Measurements from ENCODE around the gene NPAS3. TPM values are rescaled to one million over a fixed set of nuclear protein-coding genes. Genes with fewer than 3 reads are reported as not detected.

The NPAS3 gene
- total and polyA plus RNA-seq, 2 donors (not counting 1 experiment from before 2014, with no cell fraction given): 0.10 to 0.50 TPM

DNA sequence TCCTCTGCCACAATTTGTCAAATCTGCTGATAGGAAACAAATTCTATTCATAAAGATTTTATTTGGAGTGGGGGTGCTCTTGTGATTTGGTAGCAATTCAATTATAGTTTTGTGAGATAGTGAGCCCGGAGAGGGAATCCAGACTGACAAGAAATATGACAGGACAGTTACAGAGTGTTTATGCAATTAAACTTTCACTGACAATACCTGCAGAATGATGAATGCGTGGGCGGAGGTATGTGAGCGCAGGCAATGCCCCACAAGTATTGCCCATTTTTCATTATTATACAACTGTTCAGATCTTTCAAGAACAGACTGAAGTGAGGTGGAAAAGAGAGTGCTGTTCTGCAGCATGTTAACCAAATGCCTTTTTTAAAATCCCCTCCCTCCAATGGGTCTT lies 753.2 kb downstream of the NPAS3 start:
- Histone ChIP-seq H3K36me3 (ENCODE audit: control insufficient read depth, insufficient read depth, low read length) (no peaks in the 10 kb centered on the region), H3K27ac (ENCODE audit: insufficient read depth, low read length) (no peak overlapping the region), H3K9ac (ENCODE audit: insufficient read depth, low read length) (no peak overlapping the region), H3K4me3 (replicated peaks in 1 of 4; ENCODE audit: control extremely low read depth in 1 of 4, insufficient read depth in 1 of 4, low read depth in 3 of 4, low read length in 4 of 4) (no peak overlapping the region), H3K4me2 (ENCODE audit: extremely low read depth, insufficient read depth, low read length) (no peak overlapping the region), H3K27me3 (ENCODE audit: control insufficient read depth, insufficient read depth, low read length) (no peaks in the 10 kb centered on the region), H3K4me1 (ENCODE audit: control insufficient read depth, extremely low read depth, insufficient read depth, low read length) (no peaks in the 10 kb centered on the region), H2AFZ (ENCODE audit: low read length) (no peak overlapping the region), H4K20me1 (ENCODE audit: control insufficient read depth, extremely low read depth, insufficient read depth, low read length) (no peaks in the 10 kb centered on the region), H3K9me3 (ENCODE audit: control insufficient read depth, insufficient read depth, low read depth, low read length) (no peaks in the 10 kb centered on the region), H3K79me2 (ENCODE audit: control insufficient read depth, insufficient read depth, low read length) (no peaks in the 10 kb centered on the region)
- no peak for TF ChIP-seq EZH2 (IDR thresholded peaks at IDR 0.05; ENCODE audit: low read length, missing control alignments)
- TF ChIP-seq, protein P1, sequence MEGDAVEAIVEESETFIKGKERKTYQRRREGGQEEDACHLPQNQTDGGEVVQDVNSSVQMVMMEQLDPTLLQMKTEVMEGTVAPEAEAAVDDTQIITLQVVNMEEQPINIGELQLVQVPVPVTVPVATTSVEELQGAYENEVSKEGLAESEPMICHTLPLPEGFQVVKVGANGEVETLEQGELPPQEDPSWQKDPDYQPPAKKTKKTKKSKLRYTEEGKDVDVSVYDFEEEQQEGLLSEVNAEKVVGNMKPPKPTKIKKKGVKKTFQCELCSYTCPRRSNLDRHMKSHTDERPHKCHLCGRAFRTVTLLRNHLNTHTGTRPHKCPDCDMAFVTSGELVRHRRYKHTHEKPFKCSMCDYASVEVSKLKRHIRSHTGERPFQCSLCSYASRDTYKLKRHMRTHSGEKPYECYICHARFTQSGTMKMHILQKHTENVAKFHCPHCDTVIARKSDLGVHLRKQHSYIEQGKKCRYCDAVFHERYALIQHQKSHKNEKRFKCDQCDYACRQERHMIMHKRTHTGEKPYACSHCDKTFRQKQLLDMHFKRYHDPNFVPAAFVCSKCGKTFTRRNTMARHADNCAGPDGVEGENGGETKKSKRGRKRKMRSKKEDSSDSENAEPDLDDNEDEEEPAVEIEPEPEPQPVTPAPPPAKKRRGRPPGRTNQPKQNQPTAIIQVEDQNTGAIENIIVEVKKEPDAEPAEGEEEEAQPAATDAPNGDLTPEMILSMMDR (conservative IDR thresholded peaks at IDR 0.05 in 1 of 2, IDR thresholded peaks at IDR 0.05 in 1 of 2; ENCODE audit: low read depth in 1 of 2, low read length in 2 of 2): no peak
- peak in 1 of 2 donors; percentile 30 for DNase-seq (ENCODE audit: low read depth in 2 of 2)

DNA sequence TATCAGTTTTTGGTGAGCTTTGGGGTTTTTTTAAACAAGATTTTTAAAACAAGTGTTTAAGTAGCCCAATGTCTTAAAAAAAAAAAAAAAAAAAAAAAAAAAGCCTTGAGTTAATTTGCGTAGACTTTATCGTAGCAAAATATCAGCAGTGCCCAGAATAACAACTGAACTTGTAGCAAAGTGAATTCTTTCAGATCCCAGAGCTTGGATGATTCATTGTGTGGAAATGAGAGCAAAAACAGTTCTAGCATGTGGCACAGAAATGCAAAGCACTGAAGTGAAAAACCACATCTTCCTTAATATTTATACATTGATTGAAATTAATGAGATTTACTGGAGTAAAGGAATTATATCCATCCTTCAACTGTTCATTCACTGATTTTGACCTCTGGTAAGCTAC lies 754.1 kb downstream of the NPAS3 start:
- TF ChIP-seq, protein P1 (conservative IDR thresholded peaks at IDR 0.05 in 1 of 2, IDR thresholded peaks at IDR 0.05 in 1 of 2; ENCODE audit: low read depth in 1 of 2, low read length in 2 of 2): no peak
- no peak for TF ChIP-seq EZH2 (IDR thresholded peaks at IDR 0.05; ENCODE audit: low read length, missing control alignments)
- Histone ChIP-seq H3K27ac (ENCODE audit: insufficient read depth, low read length) (no peak overlapping the region), H3K36me3 (ENCODE audit: control insufficient read depth, insufficient read depth, low read length) (no peaks in the 10 kb centered on the region), H3K9ac (ENCODE audit: insufficient read depth, low read length) (no peak overlapping the region), H3K4me3 (replicated peaks in 1 of 4; ENCODE audit: control extremely low read depth in 1 of 4, insufficient read depth in 1 of 4, low read depth in 3 of 4, low read length in 4 of 4) (no peak overlapping the region), H3K9me3 (ENCODE audit: control insufficient read depth, insufficient read depth, low read depth, low read length) (no peaks in the 10 kb centered on the region), H3K27me3 (ENCODE audit: control insufficient read depth, insufficient read depth, low read length) (no peaks in the 10 kb centered on the region), H4K20me1 (ENCODE audit: control insufficient read depth, extremely low read depth, insufficient read depth, low read length) (no peaks in the 10 kb centered on the region), H3K4me2 (ENCODE audit: extremely low read depth, insufficient read depth, low read length) (no peak overlapping the region), H3K4me1 (ENCODE audit: control insufficient read depth, extremely low read depth, insufficient read depth, low read length) (no peaks in the 10 kb centered on the region), H2AFZ (ENCODE audit: low read length) (no peak overlapping the region), H3K79me2 (ENCODE audit: control insufficient read depth, insufficient read depth, low read length) (no peaks in the 10 kb centered on the region)
- DNase-seq (ENCODE audit: low read depth in 2 of 2): peak; percentile 80 to 97

DNA sequence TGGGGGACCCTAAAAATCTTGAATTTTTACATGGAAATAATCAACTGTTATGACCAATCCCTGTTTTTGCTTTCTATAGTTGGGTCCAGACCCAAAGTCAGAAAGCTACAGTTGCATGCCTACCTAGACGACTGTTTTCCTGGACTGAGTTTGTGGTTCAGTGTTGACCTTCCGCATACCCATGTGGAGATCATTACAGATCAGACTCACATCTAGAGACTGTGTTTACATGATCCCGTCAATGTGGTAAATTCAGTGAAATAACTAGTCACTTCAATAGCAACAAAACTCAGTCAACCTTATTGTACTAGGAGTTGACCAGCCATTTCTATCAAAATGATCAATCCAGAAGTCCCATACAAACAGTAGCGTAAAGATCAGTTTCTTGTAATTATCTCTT lies 754.6 kb downstream of the NPAS3 start:
- no peak overlapping the region for H3K9ac ChIP-seq (ENCODE audit: insufficient read depth, low read length)

More for the DNA sequence above, 754.6 kb downstream of the NPAS3 start:
- Histone ChIP-seq H4K20me1 (ENCODE audit: control insufficient read depth, extremely low read depth, insufficient read depth, low read length) (no peaks in the 10 kb centered on the region), H3K4me2 (ENCODE audit: extremely low read depth, insufficient read depth, low read length) (no peak overlapping the region), H3K4me3 (replicated peaks in 1 of 4; ENCODE audit: control extremely low read depth in 1 of 4, insufficient read depth in 1 of 4, low read depth in 3 of 4, low read length in 4 of 4) (no peak overlapping the region), H3K9me3 (ENCODE audit: control insufficient read depth, insufficient read depth, low read depth, low read length) (no peaks in the 10 kb centered on the region), H3K36me3 (ENCODE audit: control insufficient read depth, insufficient read depth, low read length) (no peaks in the 10 kb centered on the region), H3K27me3 (ENCODE audit: control insufficient read depth, insufficient read depth, low read length) (no peaks in the 10 kb centered on the region), H3K4me1 (ENCODE audit: control insufficient read depth, extremely low read depth, insufficient read depth, low read length) (no peaks in the 10 kb centered on the region), H3K79me2 (ENCODE audit: control insufficient read depth, insufficient read depth, low read length) (no peaks in the 10 kb centered on the region), H3K27ac (ENCODE audit: insufficient read depth, low read length) (no peak overlapping the region), H2AFZ (ENCODE audit: low read length) (no peak overlapping the region)
- TF ChIP-seq EZH2 (IDR thresholded peaks at IDR 0.05; ENCODE audit: low read length, missing control alignments): no peak
- TF ChIP-seq, protein P1 (conservative IDR thresholded peaks at IDR 0.05 in 1 of 2, IDR thresholded peaks at IDR 0.05 in 1 of 2; ENCODE audit: low read depth in 1 of 2, low read length in 2 of 2): no peak
- peak; percentile 44 to 94 for DNase-seq (ENCODE audit: low read depth in 2 of 2)
